GM18873 (cell line): ENCODE data around the gene C3orf20.
"Not testable (repeated sequence)": the region's sequence is repeated elsewhere in the genome, so short reads cannot be mapped to it uniquely, and the experiment has no call there.

Source experiments
- ATAC-seq: cut with Tn5 transposase; IDR thresholded peaks from one replicate; pipeline ENCODE4 v1.9.1; 2021; ENCODE audit warnings: mild to moderate bottlenecking, moderate library complexity, moderate number of reproducible peaks; ENCODE audit not compliant: unreplicated experiment, low FRiP score

The C3orf20 gene

GRCh38 chr3:14740983-14741382 is 66.0 kb downstream of the C3orf20 start:
- ATAC-seq, result no peak

GRCh38 chr3:14741510-14741909 is 66.6 kb downstream of the C3orf20 start:
- no peak for ATAC-seq

GRCh38 chr3:14744556-14744955 is 69.6 kb downstream of the C3orf20 start:
- ATAC-seq, result no peak

GRCh38 chr3:14750650-14751049 is 75.7 kb downstream of the C3orf20 start:
- ATAC-seq, result no peak

GRCh38 chr3:14752979-14753378 is 78.0 kb downstream of the C3orf20 start:
- not testable (repeated sequence) for ATAC-seq

GRCh38 chr3:14757153-14757700 is 82.3 kb downstream of the C3orf20 start:
- no peak for ATAC-seq

GRCh38 chr3:14758297-14758696 is 83.4 kb downstream of the C3orf20 start:
- ATAC-seq, result no peak

GRCh38 chr3:14758959-14759358 is 84.0 kb downstream of the C3orf20 start:
- ATAC-seq, result no peak

- no peak for ATAC-seq
Measured at GRCh38 chr3:14760185-14760584, 85.2 kb downstream of the C3orf20 start.

GRCh38 chr3:14761121-14761672 is 86.3 kb downstream of the C3orf20 start:
- no peak for ATAC-seq

- no peak for ATAC-seq
Measured at GRCh38 chr3:14761866-14762265, 86.9 kb downstream of the C3orf20 start.

GRCh38 chr3:14762701-14763100 is 87.8 kb downstream of the C3orf20 start:
- ATAC-seq, result no peak

- ATAC-seq, result no peak
Measured at GRCh38 chr3:14764331-14765059, 89.6 kb downstream of the C3orf20 start.

GRCh38 chr3:14765060-14765400 is 90.1 kb downstream of the C3orf20 start:
- no peak for ATAC-seq

- ATAC-seq, result no peak
Measured at GRCh38 chr3:14765576-14766427, 90.9 kb downstream of the C3orf20 start.

- no peak for ATAC-seq
Measured at GRCh38 chr3:14766428-14767244, 91.7 kb downstream of the C3orf20 start.

- ATAC-seq, result no peak
Measured at GRCh38 chr3:14767245-14768051, 92.5 kb downstream of the C3orf20 start.

- no peak for ATAC-seq
Measured at GRCh38 chr3:14768182-14768790, 93.3 kb downstream of the C3orf20 start.

GRCh38 chr3:14768881-14769280 is 93.9 kb downstream of the C3orf20 start:
- ATAC-seq, result no peak
